Activated naive CD4-positive, alpha-beta T cell (primary cell): Measurements from ENCODE around the gene UBXN2A.
A peak's percentile ranks its signal among the peaks of the same experiment; 100 is the strongest.

Experiments used
- DNase-seq, 4 experiments: peaks; one replicate each; lab custom pipeline; 2025; lab: John Stamatoyannopoulos, UW

UBXN2A gene

DNA sequence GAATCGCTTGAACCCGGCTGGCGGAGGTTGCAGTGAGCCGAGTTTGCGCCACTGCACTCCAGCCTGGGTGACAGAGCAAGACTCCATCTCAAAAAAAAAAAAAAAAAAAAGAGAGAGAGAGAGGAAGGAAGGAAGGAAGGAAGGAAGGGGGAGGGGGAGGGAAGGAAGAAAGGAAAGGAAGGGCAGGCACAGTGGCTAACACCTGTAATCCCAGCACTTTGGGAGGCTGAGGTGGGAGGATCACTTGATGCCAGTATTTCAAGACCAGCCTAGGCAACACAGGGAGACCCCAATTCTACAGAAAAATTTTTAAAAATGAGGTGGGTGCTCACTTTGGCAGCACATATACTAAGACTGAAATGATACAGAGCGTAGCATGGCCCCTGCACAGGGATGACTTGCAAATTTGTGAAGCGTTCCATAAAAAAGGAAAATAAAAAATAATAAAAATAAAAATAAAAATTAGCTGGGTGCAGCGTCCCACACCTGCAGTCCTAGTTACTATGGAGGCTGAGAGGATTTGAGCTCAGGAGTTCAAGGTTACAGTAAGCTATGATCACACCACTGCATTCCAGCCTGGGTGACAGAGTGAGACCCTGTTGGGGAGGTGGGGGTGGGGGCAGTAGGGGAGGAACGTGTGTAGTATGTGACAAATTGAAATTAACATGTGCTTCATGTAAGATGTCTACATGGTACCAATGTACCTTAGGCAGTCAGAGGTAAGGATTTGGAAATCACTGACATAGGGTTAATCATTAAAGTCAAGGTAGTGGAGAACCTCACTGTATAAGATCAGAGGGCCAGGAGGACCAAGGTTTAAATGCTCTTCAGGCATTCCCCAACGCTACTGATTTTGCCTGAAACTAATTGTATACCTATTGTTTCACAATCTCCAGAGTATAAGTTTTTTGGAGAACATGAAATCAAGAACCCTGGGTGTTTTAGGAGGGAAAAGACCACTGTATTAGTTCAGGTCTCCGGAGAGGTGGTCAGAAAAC, 105.5 kb downstream of the UBXN2A start:
- no peak for DNase-seq

DNA sequence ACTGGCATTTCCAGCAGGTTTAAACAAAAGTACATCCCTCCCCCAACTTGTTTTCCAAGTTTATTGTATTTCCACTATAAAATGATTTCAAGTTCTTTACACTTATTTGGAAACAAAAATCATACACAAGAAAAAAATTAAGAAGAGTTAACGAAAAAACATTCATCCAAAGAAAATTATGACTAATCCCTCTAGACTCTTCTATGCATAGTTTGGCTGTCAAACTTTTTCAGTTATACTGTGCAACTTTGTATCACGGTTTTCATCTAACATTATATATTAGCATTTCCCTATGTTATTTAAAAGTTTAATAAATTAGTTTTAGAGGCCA, 106.3 kb downstream of the UBXN2A start:
- no peak for DNase-seq

DNA sequence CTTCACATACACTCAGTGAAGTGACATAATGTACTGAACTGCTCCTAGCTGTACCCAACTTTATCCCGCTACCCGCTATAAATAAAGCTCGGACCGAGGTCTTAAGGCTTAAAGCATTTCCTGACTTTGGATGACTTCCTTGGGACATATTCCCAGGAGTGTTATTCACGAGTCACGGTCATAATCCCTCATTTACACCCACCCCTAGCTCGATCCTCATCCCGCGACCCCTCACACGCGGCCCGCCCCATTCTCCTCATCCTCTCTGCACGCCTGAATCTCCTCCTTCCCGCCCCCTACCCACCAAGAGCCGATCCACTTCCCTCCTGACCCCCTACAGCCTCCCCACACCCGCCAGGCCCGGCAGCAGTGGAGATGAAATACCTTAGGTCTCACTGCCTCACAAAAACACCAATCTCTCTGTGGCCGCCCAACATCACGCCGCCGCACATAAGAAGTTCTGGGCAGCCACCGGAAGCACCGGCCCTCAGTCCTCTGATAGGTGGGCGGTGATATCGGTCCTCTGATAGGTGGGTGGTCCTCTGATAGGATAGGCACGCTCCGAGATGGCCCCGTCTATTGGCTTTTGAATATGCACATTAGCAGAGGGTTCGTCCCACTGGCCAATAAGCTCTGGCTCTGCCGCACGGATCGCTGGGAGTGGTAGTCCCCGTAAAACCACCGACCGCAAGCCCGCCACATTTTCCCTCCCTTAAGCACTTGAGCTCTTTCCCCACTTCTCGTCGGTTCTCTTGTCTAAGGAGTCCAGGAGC, 106.9 kb downstream of the UBXN2A start, which contains the start of gene WDCP:
TSS of gene WDCP (minus strand) at position 462 of the 773 bp plus-strand sequence. CDS start 7,897 bp downstream, outside the sequence.
- peak; percentile 69 to 80 (median 75) for DNase-seq

DNA sequence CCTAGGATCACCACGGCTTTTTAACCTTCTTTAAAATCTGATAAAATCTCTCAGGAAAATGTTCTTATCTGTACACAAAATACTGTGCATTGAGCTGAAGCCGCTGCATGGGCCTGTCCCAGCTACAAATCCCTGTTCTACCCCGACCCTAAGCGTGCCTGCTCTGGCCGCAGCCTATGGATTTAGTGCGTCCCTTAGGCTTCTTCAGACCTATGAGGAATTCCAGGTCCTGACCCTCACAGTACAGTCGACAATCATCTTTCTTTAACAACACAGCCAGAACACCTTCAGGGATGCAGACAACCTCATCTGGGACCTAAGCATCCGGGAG, 107.4 kb downstream of the UBXN2A start:
- DNase-seq = no peak

DNA sequence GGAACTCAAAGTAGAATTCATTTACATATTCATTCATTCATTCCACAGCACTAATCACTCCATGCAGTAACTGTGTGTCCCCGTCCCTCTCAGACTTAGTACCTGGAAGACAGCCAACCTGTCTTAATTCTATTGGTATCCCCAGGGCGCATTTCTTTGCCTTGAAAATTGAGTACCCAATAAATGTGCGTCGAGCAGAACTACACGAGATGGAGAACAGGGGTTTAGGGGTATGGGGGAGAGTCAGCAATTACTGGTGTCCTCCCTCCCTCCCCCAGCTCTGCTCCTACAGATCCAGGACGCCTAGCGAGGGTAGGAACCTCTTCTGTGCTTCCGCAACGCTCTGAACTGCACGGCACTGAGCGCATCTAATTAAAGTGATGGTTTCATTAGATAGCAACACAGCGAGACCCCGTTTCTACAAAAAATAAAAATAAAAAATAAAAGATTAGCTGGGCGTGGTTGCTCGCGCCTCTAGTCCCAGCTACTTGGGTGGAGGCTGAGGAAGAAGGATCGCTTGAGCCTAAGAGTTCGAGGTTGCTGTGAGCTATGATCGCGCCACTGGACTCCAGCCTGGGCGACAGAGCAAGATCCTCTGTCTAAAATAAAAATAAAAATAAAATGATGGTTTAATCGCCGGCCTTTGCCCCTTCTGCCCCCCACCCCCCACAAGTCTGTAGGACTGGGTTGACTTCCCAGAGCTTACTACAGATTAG, 108.7 kb downstream of the UBXN2A start:
- DNase-seq = no peak

DNA sequence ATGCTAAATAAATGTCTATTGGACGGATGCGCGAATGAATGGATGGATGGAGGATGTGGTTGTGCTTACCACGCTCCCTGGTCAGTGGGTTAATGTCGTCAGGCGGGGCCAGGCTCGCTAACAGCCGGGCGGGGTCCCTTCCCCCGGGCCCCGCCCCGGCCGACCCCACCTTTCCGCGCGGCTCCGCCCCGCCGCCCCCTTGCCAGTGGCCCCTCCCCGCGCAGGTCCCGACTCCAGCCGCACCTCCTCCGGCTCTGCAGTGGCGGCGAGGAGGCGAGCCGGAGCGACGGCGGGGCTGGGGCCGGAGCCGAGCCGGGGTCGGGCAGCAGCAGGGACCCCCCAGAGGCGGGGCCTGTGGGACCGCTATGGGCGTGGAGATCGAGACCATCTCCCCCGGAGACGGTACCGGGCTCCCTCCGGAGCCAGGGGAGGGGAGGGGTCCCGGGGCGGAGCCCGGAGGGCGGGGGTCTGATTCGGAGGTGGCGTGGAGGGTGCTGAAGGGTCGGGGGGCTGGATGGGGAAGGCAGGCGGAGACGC, 109.3 kb downstream of the UBXN2A start, which contains the start of gene FKBP1B:
TSS of gene FKBP1B (plus strand) at position 257 of the 537 bp plus-strand sequence. CDS start at position 366, 109 bp downstream.
- peak in 1 of 4 experiments; percentile 8 for DNase-seq

DNA sequence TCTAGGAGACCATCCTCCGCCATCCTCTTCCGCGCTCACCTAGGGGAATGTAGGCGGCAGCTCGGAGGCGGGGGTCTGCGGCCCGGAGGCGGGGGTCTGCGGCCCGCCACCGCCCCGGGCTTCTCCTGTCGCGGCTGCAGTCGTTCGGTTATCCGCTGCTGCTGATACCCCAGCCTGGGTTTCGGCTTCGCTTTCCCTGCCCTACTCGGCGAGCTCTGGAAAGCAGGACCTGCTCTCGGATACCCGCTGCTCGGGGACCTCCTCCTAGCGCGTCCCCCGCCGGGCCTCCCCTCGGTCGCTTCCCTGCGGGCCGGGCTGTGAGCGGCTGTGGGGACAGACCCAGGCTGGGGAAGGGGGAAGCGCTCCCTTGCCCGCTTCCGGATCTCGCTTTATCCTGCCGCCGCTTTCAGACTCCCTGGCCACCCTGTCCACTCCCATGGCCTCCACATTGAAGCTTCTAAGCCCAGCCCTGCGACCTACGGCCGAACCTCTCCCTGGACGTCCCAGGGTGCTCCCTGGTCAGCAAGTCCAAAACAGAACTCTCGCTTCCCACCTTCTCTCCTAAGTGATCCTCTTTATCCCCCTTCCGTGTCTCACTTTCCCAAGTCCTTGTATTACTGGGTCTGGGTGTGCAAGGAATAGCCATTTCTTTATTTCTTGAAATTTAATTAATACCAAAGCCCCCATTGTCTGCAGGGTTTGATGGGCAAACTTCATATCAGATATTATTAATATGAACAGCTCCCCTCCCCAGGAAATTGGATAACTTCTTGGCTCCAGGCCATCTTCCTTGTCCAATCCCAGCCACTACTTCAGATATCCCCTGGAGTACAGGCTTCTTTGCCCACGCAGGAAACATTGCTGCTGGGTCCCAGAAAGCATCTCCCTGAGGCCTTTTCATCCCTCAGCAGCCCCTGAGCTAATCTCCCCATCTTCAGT, 110.0 kb downstream of the UBXN2A start:
- peak in 1 of 4 experiments; percentile 10 for DNase-seq

DNA sequence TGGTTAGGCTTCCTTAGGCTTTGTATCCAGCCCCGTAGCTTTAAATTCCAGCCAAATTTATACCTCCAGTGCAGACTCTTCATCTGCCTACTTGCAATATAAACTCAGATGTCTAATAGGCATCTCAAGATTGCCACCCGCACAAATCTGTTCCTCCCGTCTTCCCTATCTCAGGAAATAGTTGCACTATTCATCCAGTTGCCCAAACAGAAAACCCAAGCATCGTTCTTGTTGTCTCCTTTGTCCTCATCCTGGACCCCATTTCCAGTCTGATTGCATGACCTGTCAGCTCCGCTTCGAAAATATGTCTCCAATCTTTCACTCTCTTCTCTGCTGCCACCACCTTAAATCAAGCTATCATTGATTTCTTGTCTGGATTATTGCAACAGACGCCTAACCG, 111.6 kb downstream of the UBXN2A start:
- no peak for DNase-seq

DNA sequence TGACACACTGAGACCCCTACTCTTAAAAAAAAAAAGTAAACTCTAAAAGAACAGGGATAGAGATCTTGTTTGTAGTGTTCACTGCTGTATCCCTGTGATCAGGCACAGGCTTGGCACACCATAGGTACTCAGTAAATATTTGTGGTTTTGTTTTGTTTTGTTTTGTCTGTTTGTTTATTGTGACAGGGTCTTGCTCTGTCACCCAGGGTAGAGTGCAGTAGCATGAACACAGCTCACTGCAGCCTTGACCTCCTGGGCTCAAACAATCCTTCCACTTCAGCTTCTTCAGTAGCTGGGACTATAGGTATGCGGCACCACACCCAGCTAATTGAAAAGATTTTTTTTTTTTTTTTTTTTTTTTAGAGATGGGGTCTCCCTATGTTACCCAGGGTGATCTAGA, 112.7 kb downstream of the UBXN2A start:
- no peak for DNase-seq
